ELF-1 (cell line): ENCODE results near the gene PRAMEF6.
"Not testable (repeated sequence)": the region's sequence is repeated elsewhere in the genome, so short reads cannot be mapped to it uniquely, and the experiment has no call there.

Experiments used
- DNase-seq: peaks from one replicate; pipeline ENCODE4 v3.0.0-alpha.2; 2016; ENCODE audit warnings: low read depth, low spot score

Gene PRAMEF6

GRCh38 chr1:12947480-12947879, at the start of gene PRAMEF6:
PRAMEF6 (minus strand) TSS chr1:12947580; CDS start chr1:12942518, 5,062 bp downstream.
- not testable (repeated sequence) for DNase-seq

- DNase-seq = peak; percentile 2
Observed at GRCh38 chr1:12924368-12924767, 23.0 kb downstream of the PRAMEF6 start.

DNA sequence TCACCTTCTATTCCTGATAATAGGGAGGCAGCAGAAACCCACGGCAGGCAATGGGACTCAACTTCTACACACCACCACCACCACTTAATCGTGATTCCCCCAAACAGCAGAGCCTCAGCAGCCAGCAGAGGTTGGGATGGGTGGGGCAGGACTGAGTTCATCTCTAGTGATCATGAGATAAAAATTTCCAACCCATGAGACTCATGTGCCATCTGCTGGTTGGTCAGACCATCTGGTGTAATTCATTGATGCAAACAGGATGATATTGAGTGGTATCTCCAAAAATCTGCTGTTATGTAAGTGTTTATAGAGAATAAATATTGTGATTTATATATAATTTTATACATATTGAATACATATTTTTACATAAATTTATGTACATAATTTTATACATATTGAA, 25.6 kb downstream of the PRAMEF6 start:
- not testable (repeated sequence) for DNase-seq

- not testable (repeated sequence) for DNase-seq
Observed at GRCh38 chr1:12916310-12916709, 31.1 kb downstream of the PRAMEF6 start, which contains the start of gene PRAMEF7. PRAMEF7 (plus strand) TSS chr1:12916610; CDS start chr1:12917693, 1,083 bp downstream.

- not testable (repeated sequence) for DNase-seq
Observed at GRCh38 chr1:12903793-12904572, 43.4 kb downstream of the PRAMEF6 start.

- not testable (repeated sequence) for DNase-seq
Observed at GRCh38 chr1:12899186-12899585, 48.2 kb downstream of the PRAMEF6 start.

- not testable (repeated sequence) for DNase-seq
Observed at GRCh38 chr1:12898170-12898569, 49.2 kb downstream of the PRAMEF6 start, which contains the start of gene PRAMEF10. PRAMEF10 (minus strand) TSS chr1:12898270; CDS start chr1:12895847, 2,423 bp downstream.
